K562 (cell line): Measurements from ENCODE around the gene MRPL10. TPM values are rescaled to one million over a fixed set of nuclear protein-coding genes. Genes with fewer than 3 reads are reported as not detected.
A peak's percentile ranks its signal among the peaks of the same experiment; 100 is the strongest.

Source experiments
- CAMTA2 ChIP-seq: fragments of 250-450 bp; sonication (Bioruptor Pico); conservative IDR thresholded peaks from 2 replicates; pipeline ENCODE4 v1.5.1; 2022
- MBD1 ChIP-seq: fragments of 250-450 bp; sonication (Bioruptor Pico); IDR thresholded peaks from 2 replicates; pipeline ENCODE4 v1.8.0; 2022; ENCODE audit warnings: inconsistent platforms
- PTRF ChIP-seq: fragments of 450-650 bp; IDR thresholded peaks from 2 replicates; pipeline ENCODE4 v1.6.1; 2016; ENCODE audit warnings: mild to moderate bottlenecking, missing genetic modification characterization, missing compliant biosample characterization
- REST ChIP-seq, 2 experiments: fragments of 450-650 bp; formaldehyde crosslinking in 1 of 2; IDR thresholded peaks; 2 replicates each; pipeline versions ENCODE4 v1.4.0 to v1.6.1; 2014 to 2020; ENCODE audit warnings: mild to moderate bottlenecking in 2 of 2, borderline replicate concordance in 1 of 2, low read depth in 1 of 2
- SRF ChIP-seq, 2 experiments: fragments of 250-450, 450-650 bp in 1 of 2; sonication (Bioruptor Pico) in 1 of 2; sonication (generic) in 1 of 2; formaldehyde crosslinking; IDR thresholded peaks; 2 replicates each; pipeline versions ENCODE4 v1.5.0 to v1.5.1; 2020 to 2022; ENCODE audit warnings: mild to moderate bottlenecking in 1 of 2, missing genetic modification reagents in 1 of 2
- ZNF165 ChIP-seq: fragments of 250-450 bp; sonication (Bioruptor Pico); IDR thresholded peaks from 2 replicates; pipeline ENCODE4 v1.4.0; 2020; ENCODE audit warnings: borderline replicate concordance
- ZNF449 ChIP-seq: fragments of 250-450 bp; sonication (Bioruptor Pico); IDR thresholded peaks from 2 replicates; pipeline ENCODE4 v1.8.0; 2022; ENCODE audit warnings: moderate library complexity, mild to moderate bottlenecking, inconsistent platforms
- ZNF609 ChIP-seq: sonication (generic); formaldehyde crosslinking; IDR thresholded peaks from 2 replicates; pipeline ENCODE4 v1.8.1; 2023; ENCODE audit warnings: missing genetic modification reagents, mild to moderate bottlenecking, borderline replicate concordance
- polyA plus RNA-seq, 8 experiments: library from polyadenylated mRNA; depleted of rRNA in 4 of 8; stranded (reverse) in 5 of 8; unstranded in 3 of 8; fragments of >200 nt; fragmentation: Nextera tagmentation in 2 of 8; fragmentation: Illumina TruSeq in 1 of 8; extraction: Ambion mirVana in 2 of 8; extraction: Trizol in 1 of 8; gene quantifications; 2 replicates each; pipeline versions ENCODE4 v1.2.1 to v1.2.3, GENCODE V29; 2011 to 2014; ENCODE audit warnings: inconsistent platforms in 1 of 8, missing spikeins in 1 of 8
- total RNA-seq, 7 experiments: library from RNA; depleted of rRNA in 6 of 7; stranded (reverse); fragments of >200 nt in 6 of 7; fragmentation: Illumina TruSeq in 2 of 7; extraction: Trizol in 2 of 7; gene quantifications; 2 replicates each; pipeline versions ENCODE4 v1.2.1 to v1.2.3, GENCODE V29; 2011 to 2021; ENCODE audit warnings: low replicate concordance in 1 of 7

The MRPL10 gene
- total and polyA plus RNA-seq, 9 of the 15 experiments (the other 6 are each of a cell fraction or from before 2014, with no cell fraction given) = 27.8 to 105 (median 67.3) TPM

- TF ChIP-seq REST (IDR thresholded peaks at IDR 0.05; ENCODE audit: borderline replicate concordance) (no peak), REST (CRISPR knock-in tag; IDR thresholded peaks at IDR 0.05; ENCODE audit: low read depth) (no peak), CAMTA2 (CRISPR knock-in tag) (no peak), SRF (CRISPR knock-in tag; IDR thresholded peaks at IDR 0.05) (peak in 1 of 2 experiments; percentile 64; a peak in 1 of 4 replicates), ZNF449 (no peak), ZNF609 (CRISPR knock-in tag) (no peak), ZNF165 (CRISPR knock-in tag) (no peak), PTRF (tag) (no peak), MBD1 (CRISPR knock-in tag) (no peak)
Measured at GRCh38 chr17:47821424-47822391, 9.6 kb downstream of the MRPL10 start, which contains the start of gene OSBPL7 (continued).
